OCI-LY1 (cell line): ENCODE measurements around the gene TXNRD2.

Experiments
- CTCF ChIP-seq: fragments of 200-600 bp; sonication (generic), shearing (Covaris generic); IDR thresholded peaks from 2 replicates; pipeline ENCODE4 v1.5.1; 2017; ENCODE audit warnings: mild to moderate bottlenecking, antibody characterized with exemption, low read length, moderate library complexity, mixed read lengths
- EZH2 ChIP-seq: fragments of 200-600 bp; sonication (generic), shearing (Covaris generic); IDR thresholded peaks from 2 replicates; pipeline ENCODE4 v1.8.0; 2017; ENCODE audit warnings: borderline replicate concordance, mixed run types, mild to moderate bottlenecking, antibody characterized with exemption, low read length, moderate library complexity, mixed read lengths

- TF ChIP-seq CTCF: no peak
- no peak for TF ChIP-seq EZH2
Observed at GRCh38 chr22:19987394-19988306, 46.0 kb upstream of the TXNRD2 start.
